SK-N-SH treated with all-trans-retinoic acid at 6 μM for 48 hours (cell line): Measurements from ENCODE around the gene FRMD4A.

ENCODE experiments used
- CSDC2 ChIP-seq: fragments of 250-450 bp; sonication (Bioruptor Pico); IDR thresholded peaks from 2 replicates; pipeline ENCODE4 v1.5.0; 2020; ENCODE audit warnings: mild to moderate bottlenecking, moderate library complexity
- ESRRG ChIP-seq: fragments of 250-450 bp; sonication (Bioruptor Pico); IDR thresholded peaks from 2 replicates; pipeline ENCODE4 v1.6.1; 2021; ENCODE audit warnings: mild to moderate bottlenecking
- GLIS3 ChIP-seq: fragments of 250-450 bp; sonication (Bioruptor Pico); IDR thresholded peaks from 2 replicates; pipeline ENCODE4 v1.5.0; 2020; ENCODE audit warnings: mild to moderate bottlenecking, moderate library complexity
- ISL1 ChIP-seq: fragments of 250-450 bp; sonication (Bioruptor Pico); IDR thresholded peaks from 2 replicates; pipeline ENCODE4 v2.1.2; 2022; ENCODE audit warnings: mild to moderate bottlenecking, moderate library complexity
- PPARA ChIP-seq: fragments of 250-450 bp; sonication (Bioruptor Pico); IDR thresholded peaks from 2 replicates; pipeline ENCODE4 v1.5.0; 2020; ENCODE audit warnings: mild to moderate bottlenecking, borderline replicate concordance
- RARB ChIP-seq: fragments of 250-450 bp; sonication (Bioruptor Pico); IDR thresholded peaks from 2 replicates; pipeline ENCODE4 v1.8.0; 2021; ENCODE audit warnings: mild to moderate bottlenecking, moderate library complexity
- TCF4 ChIP-seq: fragments of 250-450 bp; sonication (Bioruptor Pico); IDR thresholded peaks from 2 replicates; pipeline ENCODE4 v1.8.0; 2021; ENCODE audit warnings: mild to moderate bottlenecking, moderate library complexity, borderline replicate concordance
- ZNF8 ChIP-seq: fragments of 450-650 bp; formaldehyde crosslinking; IDR thresholded peaks from 2 replicates; pipeline ENCODE4 v1.5.0; 2020; ENCODE audit warnings: mild to moderate bottlenecking, moderate library complexity

GRCh38 chr10:13949844-13950542 is 380.7 kb downstream of the FRMD4A start:
- no peak for TF ChIP-seq ISL1 (CRISPR knock-in tag)
- no peak for TF ChIP-seq ESRRG (CRISPR knock-in tag)
- TF ChIP-seq CSDC2: no peak
- TF ChIP-seq PPARA: no peak
- no peak for TF ChIP-seq ZNF8
- TF ChIP-seq RARB (CRISPR knock-in tag): no peak
- no peak for TF ChIP-seq TCF4
- TF ChIP-seq GLIS3 (CRISPR knock-in tag): no peak
